GM19023 (cell line): Measurements from ENCODE around the gene COL8A1.
"Not testable (repeated sequence)": the region's sequence is repeated elsewhere in the genome, so short reads cannot be mapped to it uniquely, and the experiment has no call there.

Source experiments
- ATAC-seq: cut with Tn5 transposase; IDR thresholded peaks from one replicate; pipeline ENCODE4 v1.9.1; 2021; ENCODE audit warnings: mild to moderate bottlenecking, moderate library complexity; ENCODE audit not compliant: unreplicated experiment

Gene COL8A1

GRCh38 chr3:99838755-99839154 is 200.4 kb downstream of the COL8A1 start:
- ATAC-seq = no peak

- no peak for ATAC-seq
Observed at GRCh38 chr3:99839613-99840012, 201.2 kb downstream of the COL8A1 start.

- not testable (repeated sequence) for ATAC-seq
Observed at GRCh38 chr3:99841949-99842348, 203.6 kb downstream of the COL8A1 start.

- ATAC-seq = no peak
Observed at GRCh38 chr3:99842826-99843589, 204.6 kb downstream of the COL8A1 start.

DNA sequence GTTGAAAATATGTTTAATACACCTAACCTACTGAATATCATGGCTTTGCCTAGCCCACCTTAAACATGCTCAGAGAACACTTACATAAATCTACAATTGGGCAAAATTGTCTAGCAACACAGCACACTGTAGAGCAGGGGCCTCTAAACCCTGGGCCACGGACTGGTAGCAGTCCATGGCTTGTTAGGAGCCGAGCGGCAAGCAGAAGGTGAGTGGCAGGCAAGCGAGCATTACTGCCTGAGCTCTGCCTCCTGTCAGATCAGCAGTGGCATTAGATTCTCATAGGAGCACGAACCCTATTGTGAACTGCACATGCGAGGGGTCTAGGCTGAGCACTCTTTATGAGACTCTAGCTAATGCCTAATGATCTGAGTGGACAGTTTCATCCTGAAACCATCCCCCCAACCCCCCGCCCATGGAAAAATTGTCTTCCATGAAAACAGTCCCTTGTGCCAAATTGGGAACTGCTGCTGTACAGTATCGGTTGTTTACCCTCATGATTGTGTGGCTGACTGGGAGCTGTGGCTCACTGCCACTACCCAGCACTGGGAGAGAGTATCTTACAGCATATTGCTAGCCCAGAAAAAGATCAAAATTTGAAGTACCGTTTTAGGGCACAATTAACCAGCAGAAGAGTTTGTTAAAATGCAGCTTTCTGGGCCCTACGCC is 205.3 kb downstream of the COL8A1 start:
- ATAC-seq = no peak

DNA sequence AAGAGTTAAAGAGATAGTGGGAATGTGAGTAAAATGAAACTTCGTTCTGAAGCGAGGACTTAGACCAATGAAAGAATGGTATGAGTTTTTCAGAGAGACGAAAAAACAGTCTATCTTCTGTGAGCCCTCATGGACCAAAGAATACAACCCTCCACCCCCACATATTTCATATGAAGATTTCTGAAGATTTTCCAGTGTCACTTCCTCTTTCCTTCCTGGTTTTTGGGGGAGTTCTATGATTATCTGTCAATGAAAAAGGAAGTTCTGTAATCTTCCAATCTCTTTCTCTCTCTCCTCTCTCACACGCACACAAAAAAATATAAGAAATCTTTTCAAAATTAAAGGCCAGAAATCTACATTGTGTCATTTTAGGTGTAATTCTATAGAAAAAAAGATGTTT is 206.9 kb downstream of the COL8A1 start:
- no peak for ATAC-seq

DNA sequence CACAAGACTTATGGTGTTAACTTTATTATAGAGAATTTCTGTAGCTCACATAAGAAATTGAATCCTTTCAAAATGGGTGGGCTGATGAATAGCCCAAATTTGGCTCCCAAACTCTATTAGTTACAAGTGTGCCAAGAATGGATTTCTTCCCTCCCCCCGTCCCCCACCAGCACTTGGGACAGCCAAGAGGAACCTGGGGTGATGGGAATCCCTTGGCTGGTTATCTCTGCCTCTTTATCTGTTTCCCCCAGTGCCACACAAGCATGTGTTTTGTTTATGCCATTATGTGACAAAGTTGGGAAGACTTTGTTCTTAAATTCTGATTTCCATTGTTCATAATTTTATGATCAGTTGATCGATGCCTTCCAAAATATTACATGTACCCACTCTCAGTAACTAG is 207.6 kb downstream of the COL8A1 start:
- ATAC-seq = no peak

- ATAC-seq = no peak
Observed at GRCh38 chr3:99846477-99847160, 208.2 kb downstream of the COL8A1 start.

DNA sequence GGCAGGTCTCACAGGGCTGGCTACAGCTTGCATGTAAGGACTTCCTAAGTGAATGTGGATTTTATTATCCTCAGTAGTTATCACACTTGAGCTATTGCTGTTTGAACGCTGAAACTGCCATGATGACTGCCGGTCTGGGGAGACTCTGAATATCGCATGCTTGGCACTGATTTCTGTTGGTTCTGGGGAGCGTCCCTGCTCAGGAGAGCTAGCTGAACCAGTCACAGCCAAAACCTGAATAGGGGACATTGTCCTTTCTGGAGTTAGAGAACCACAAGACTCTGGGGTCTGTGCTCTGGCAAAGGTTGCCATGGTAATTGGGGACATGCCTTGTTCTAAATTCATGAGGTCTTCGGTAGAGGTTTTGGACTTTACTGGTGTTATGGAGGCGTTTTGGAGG is 210.0 kb downstream of the COL8A1 start:
- no peak for ATAC-seq
